H1 (cell line): ENCODE measurements around the gene LANCL2.

Source experiments
- CREB1 ChIP-seq: IDR thresholded peaks from 2 replicates; pipeline ENCODE4 v1.6.1; 2012; ENCODE audit warnings: inconsistent platforms
- EGR1 ChIP-seq: IDR thresholded peaks from 2 replicates; pipeline ENCODE4 v1.6.1; 2011; ENCODE audit warnings: low read depth, low read length, borderline replicate concordance
- MAX ChIP-seq: IDR thresholded peaks from 2 replicates; pipeline ENCODE4 v1.6.1; 2012; ENCODE audit warnings: inconsistent platforms
- POLR2AphosphoS5 ChIP-seq: IDR thresholded peaks from 2 replicates; pipeline ENCODE4 v1.6.1; 2011; ENCODE audit warnings: low read depth, low read length
- SUZ12 ChIP-seq: fragments of 200-600 bp; sonication (generic); IDR thresholded peaks from 2 replicates; pipeline ENCODE4 v1.6.1; 2012; ENCODE audit warnings: mild to moderate bottlenecking, inconsistent platforms, low read length, moderate library complexity, mixed read lengths
- TBP ChIP-seq: IDR thresholded peaks from 2 replicates; pipeline ENCODE4 v1.6.1; 2011; ENCODE audit warnings: low read depth, low read length, improper control_type of control experiment
- YY1 ChIP-seq: IDR thresholded peaks from 2 replicates; pipeline ENCODE4 v1.6.1; 2011; ENCODE audit warnings: low read depth, mild to moderate bottlenecking, low read length
- TF ChIP-seq, protein P1 (sequence below): IDR thresholded peaks from 2 replicates; pipeline ENCODE4 v1.6.1; 2012; ENCODE audit warnings: low read length, inconsistent platforms

DNA sequence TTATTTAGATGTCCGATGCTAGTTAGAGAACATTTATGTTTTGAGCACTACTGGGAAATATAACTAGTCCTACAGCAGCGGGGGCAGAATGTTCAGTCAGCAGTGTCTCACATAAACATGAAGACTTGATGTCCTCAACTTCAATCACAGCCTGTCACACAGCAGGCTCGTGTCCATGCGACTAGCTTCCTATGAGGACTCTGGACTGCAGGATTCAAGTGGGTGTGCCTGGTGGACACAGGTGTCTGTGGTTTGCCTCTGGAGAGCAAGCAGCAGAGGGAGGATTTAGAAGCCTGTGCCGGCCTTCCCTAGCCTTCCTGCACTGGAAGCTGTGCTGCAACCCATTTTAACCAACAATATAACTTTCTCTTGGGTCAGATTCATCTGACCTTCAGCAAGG is 30.0 kb upstream of the LANCL2 start:
- TF ChIP-seq SUZ12 (no peak), EGR1 (no peak), YY1 (no peak), MAX (no peak), POLR2AphosphoS5 (no peak), CREB1 (no peak), TBP (no peak)
- TF ChIP-seq, protein P1, sequence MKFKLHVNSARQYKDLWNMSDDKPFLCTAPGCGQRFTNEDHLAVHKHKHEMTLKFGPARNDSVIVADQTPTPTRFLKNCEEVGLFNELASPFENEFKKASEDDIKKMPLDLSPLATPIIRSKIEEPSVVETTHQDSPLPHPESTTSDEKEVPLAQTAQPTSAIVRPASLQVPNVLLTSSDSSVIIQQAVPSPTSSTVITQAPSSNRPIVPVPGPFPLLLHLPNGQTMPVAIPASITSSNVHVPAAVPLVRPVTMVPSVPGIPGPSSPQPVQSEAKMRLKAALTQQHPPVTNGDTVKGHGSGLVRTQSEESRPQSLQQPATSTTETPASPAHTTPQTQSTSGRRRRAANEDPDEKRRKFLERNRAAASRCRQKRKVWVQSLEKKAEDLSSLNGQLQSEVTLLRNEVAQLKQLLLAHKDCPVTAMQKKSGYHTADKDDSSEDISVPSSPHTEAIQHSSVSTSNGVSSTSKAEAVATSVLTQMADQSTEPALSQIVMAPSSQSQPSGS = no peak
